Frontal cortex (tissue), 4 donors: ENCODE data around the gene TMPRSS15. TPM values are rescaled to one million over a fixed set of nuclear protein-coding genes. Genes with fewer than 3 reads are reported as not detected.

Experiments
- DNase-seq, 2 donors: peaks; one replicate each; pipeline ENCODE4 v3.0.0; 2012; ENCODE audit warnings: low spot score in 2 of 2
- FAIRE-seq: peaks from 2 replicates; lab custom pipeline; 2012; peaks lifted over from hg19 to GRCh38; lab: Jason Lieb, UNC
- total RNA-seq: library from RNA; depleted of rRNA; stranded (reverse); fragments of >200 nt; gene quantifications from one replicate; pipeline ENCODE4 v1.2.3, GENCODE V29; 2014
- donor health status: control.
- donor health status: control.
- donor health status: control.

The TMPRSS15 gene
- total RNA-seq, 1 donor from 2014 or later = not detected

GRCh38 chr21:18354947-18355346 is 48.6 kb downstream of the TMPRSS15 start:
- DNase-seq = no peak
- FAIRE-seq = no peak

DNA sequence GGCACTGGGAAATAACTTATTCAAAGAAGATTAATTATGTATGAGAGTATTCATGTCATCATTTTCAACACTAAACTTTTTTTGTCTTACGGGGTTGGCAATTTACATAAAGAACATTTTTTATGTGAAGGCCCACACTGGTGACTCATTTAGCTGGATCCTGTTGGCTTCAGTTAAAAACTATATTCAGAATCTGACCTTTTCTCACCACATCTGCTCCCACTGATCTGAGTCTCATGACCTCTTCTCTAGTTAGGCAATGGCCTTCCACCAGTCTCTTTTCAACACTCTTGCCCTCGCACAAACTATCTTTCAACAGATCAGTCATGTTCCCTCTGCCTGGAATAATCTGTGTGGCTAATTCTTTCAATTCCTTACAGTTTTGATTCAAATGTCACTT is 53.4 kb downstream of the TMPRSS15 start:
- DNase-seq = no peak
- FAIRE-seq = no peak

- no peak for FAIRE-seq
- DNase-seq = no peak
These were observed 54.1 kb downstream of the TMPRSS15 start for GRCh38 chr21:18349468-18349867.

DNA sequence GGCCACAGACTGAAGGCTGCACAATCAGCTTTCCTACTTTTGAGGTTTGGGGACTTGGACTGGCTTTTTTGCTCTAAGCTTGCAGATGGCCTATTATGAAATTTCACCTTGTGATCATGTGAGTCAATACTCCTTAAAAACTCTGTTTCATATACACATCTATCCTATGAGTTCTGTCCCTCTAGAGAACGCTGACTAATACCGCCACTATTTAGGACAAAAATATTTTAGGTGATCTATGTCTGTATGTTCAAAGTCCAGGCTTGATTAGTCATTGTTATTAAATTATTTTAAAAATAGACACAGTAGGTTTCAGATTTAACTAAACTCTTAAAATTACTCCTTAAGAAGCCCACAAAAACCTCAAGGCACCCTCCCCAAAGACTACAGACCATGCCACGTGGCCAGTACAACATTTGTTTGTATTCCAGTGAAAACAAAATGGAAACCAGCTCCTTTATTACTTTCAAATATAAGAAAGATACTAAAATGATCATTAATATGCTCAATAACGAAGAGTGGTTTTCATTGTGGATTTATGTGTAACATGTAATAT is 63.1 kb downstream of the TMPRSS15 start:
- no peak for FAIRE-seq
- no peak for DNase-seq

- no peak for FAIRE-seq
- no peak for DNase-seq
These were observed 67.8 kb downstream of the TMPRSS15 start for GRCh38 chr21:18335651-18336236.

DNA sequence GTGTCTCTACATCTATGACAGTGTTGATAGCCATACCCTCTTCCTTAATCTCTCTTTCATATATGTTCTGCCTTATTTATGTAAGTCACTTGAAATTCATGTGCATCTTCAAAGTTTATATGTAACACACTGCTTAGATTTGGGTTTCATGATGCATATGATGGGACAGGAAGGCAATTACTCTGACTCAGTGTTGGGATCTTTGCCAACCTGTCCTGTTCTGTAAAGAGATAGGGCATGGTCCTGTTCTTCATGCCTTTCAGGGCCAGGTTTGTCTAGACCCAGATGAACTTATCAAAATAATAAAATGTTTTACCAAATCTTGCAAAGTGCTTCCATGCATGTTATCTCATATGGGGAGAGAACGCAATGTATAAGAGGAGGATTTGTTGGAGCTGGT is 69.5 kb downstream of the TMPRSS15 start:
- FAIRE-seq (no peak), DNase-seq (no peak)

- DNase-seq (no peak), FAIRE-seq (no peak)
These were observed 85.4 kb downstream of the TMPRSS15 start for GRCh38 chr21:18318156-18318555.

DNA sequence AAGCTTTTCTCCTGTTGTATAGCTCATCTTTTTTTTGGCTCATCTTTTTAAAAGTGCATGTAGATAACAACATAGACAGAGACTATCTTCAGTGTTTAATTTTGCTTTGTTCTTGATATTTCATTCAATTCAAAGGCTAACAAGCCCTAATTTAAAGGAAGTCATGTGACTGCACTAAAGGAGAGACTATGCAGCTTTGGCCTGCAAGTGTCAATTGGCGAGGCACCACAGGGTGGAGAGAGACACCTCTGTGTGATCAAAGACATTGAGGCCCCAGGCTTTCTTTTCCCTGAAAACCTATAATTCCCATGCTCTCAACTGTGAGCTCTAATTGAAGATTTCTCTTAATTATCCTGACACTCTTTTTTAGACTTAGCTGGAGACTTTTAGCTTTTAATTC is 105.4 kb downstream of the TMPRSS15 start:
- DNase-seq = no peak
- no peak for FAIRE-seq

- no peak for FAIRE-seq
- DNase-seq = no peak
These were observed 109.5 kb downstream of the TMPRSS15 start for GRCh38 chr21:18294100-18294499.

GRCh38 chr21:18289876-18290275 is 113.7 kb downstream of the TMPRSS15 start:
- DNase-seq = no peak
- FAIRE-seq = no peak

GRCh38 chr21:18285379-18285778 is 118.2 kb downstream of the TMPRSS15 start:
- FAIRE-seq (no peak), DNase-seq (no peak)

DNA sequence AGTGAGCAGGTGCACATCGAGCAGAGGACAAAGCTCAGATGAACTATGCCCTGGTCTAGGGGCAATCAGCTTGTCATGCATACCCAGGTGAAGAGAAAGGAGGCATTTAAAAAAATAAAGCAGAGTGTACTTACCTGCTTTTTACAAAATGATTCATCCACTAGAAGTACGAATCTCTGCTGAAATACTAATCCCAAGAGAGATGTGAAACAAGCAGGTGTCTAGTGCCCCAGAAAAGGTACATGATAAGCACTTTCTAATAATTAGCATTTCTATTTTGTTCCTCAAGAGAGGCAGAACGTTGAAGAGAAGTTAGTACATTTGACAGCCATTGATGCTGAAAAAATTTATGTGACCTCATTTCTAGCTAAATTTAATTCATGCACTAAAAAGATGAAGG is 127.8 kb downstream of the TMPRSS15 start:
- FAIRE-seq = no peak
- no peak for DNase-seq

DNA sequence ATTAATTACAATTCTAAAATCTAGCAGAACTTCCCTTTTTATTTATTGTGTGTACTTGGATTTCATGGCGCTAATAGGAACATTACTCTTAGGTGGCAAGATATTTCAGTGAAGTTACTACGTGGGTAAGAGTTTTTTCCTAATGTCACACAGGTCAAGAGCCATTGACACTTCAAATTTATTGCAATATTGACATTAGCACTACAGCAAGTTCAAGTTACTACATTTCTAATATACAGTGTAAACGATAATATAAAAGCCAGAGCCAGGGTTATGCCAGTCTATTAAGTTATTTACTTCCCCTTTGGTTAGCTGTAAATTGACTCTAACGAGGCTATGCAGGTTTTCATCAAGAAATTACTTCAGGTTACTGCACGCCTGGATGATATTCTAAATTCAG is 129.2 kb downstream of the TMPRSS15 start:
- FAIRE-seq (no peak), DNase-seq (no peak)

- no peak for FAIRE-seq
- DNase-seq = no peak
These were observed 130.2 kb downstream of the TMPRSS15 start for GRCh38 chr21:18273400-18273799.

- FAIRE-seq (no peak), DNase-seq (no peak)
These were observed 133.7 kb downstream of the TMPRSS15 start for GRCh38 chr21:18269856-18270255.

GRCh38 chr21:18268906-18269305 is 134.7 kb downstream of the TMPRSS15 start:
- DNase-seq (no peak), FAIRE-seq (no peak)

DNA sequence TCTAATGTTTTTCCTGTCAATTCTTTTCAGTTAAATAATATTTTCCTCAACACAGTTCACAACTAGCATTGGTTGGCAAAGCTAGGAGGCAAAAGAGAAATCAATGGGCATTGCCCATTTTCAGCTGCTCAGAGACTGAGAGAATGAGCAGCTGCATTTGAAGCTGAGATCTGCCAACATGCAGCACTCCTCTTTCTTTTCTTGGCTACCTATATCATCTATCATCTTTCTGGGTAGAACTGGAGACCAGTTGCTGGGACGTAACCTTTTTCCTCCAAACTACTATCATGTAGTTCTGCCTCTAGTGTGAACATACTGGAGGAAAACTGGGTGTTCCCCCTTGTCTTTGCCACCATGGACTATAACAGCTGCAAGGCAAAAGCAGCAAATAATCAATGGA is 136.1 kb downstream of the TMPRSS15 start:
- FAIRE-seq = no peak

GRCh38 chr21:18265944-18266343 is 137.6 kb downstream of the TMPRSS15 start:
- no peak for DNase-seq
- no peak for FAIRE-seq

More for the DNA sequence above, 136.1 kb downstream of the TMPRSS15 start:
- DNase-seq = no peak

DNA sequence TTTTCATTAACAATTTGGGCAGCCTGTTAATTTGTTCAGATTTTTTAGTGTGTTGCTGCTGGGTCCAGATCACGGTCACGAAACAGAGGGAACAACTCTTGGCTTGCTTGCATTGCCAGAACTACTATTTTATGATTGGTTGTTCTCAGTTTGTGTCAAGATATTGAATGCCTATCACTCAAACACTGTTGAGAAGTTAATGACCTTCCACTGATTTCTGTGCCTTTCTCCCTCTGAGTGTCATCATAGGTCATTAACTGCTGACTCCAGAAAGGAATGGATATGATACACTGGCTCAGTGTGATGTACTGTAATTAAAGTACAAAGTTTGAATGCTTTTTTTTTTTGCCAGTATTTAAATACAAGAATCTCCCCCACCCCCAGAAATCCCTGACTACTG is 149.8 kb downstream of the TMPRSS15 start:
- FAIRE-seq (no peak), DNase-seq (no peak)

DNA sequence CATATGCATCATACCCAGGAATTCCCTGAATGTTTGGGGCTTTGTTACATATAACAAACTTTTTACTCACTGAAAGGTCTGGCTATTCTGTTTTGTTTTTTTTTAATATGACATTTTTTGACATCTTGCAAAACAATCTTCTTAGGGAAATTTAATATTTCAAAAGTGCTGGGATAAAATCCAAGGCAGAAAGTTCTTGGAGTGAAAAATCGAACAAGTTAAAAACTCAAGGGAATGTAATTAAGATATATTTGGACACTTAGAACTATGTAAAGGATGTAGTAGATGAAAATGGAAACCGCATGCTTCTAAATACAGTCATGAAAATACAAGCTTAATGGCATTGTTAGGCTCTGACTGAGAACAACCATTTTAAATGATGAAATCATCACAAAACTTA is 150.4 kb downstream of the TMPRSS15 start:
- no peak for DNase-seq
- no peak for FAIRE-seq

GRCh38 chr21:18252680-18253079 is 150.9 kb downstream of the TMPRSS15 start:
- DNase-seq (no peak), FAIRE-seq (no peak)

DNA sequence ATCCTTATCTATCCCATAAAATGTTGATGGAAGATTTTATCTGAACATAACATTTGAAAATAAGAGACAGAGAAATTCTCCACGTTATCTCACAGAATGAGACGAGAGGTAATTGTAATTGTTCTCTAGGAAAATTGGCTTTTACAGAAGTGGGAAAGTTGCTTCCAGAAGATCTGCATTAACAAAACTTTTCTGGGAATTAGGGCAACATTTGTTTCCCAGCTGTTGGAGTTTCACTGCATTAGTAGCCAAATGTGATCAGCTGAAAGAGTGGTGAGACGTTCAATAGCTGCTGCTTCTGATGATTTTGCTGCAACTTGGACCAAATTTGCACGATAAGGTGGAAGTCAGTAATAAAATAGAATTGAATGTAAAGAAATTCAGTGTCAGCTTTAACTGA is 151.3 kb downstream of the TMPRSS15 start:
- DNase-seq (no peak), FAIRE-seq (no peak)
